Pancreas (tissue), 10 donors: Measurements from ENCODE around the gene RALGPS2. TPM values are rescaled to one million over a fixed set of nuclear protein-coding genes. Genes with fewer than 3 reads are reported as not detected.

Experiments
- ATAC-seq, 4 donors: fragments of 200-7000 bp; cut with Tn5 transposase; one replicate each; pipeline versions ENCODE4 v1.8.0 to v1.9.1; 2020; ENCODE audit warnings: mild to moderate bottlenecking in 4 of 4, moderate library complexity in 4 of 4
- DNase-seq, 6 donors: peaks; one replicate each; pipeline ENCODE4 v3.0.0-alpha.2; 2020
- FAIRE-seq: peaks from 2 replicates; lab custom pipeline; 2012; peaks lifted over from hg19 to GRCh38; lab: Jason Lieb, UNC
- H3K27ac ChIP-seq, 4 donors: fragments of 200-600 bp; sonication (generic); 1 replicate in 3 of 4; 2 replicates in 1 of 4; pipeline versions ENCODE4 v1.5.0 to v1.8.0; 2020
- H3K27me3 ChIP-seq, 4 donors: fragments of 200-600 bp; one replicate each; pipeline ENCODE4 v1.8.0; 2021
- H3K36me3 ChIP-seq, 3 donors: fragments of 200-600 bp; sonication (generic) in 1 of 3; one replicate each; pipeline versions ENCODE4 v1.5.0 to v1.8.0; 2020 to 2021
- H3K4me1 ChIP-seq, 3 donors: fragments of 200-600 bp; one replicate each; pipeline ENCODE4 v1.8.0; 2021
- H3K4me3 ChIP-seq, 4 donors: fragments of 200-600 bp; sonication (generic) in 2 of 4; one replicate each; pipeline versions ENCODE4 v1.5.0 to v1.8.0; 2020 to 2021
- H3K9me3 ChIP-seq, 4 donors: fragments of 200-600 bp; one replicate each; pipeline ENCODE4 v1.8.0; 2021
- WGBS, 2 donors: extraction: QIAGEN DNeasy Blood & Tissue Kit; methylation state at CpG; one replicate each; pipeline ENCODE4 v1.1.7; 2013; 5-methylcytosine and 5-hydroxymethylcytosine counted together
- intact Hi-C, 3 donors: fragments of 100-400 bp; cut with DNase I; formaldehyde crosslinking; loops; one replicate each; pipeline versions ENCODE4 v1.11.1 to v1.14.2; 2022
- polyA plus RNA-seq, 2 donors: library from polyadenylated mRNA; stranded (reverse); fragments of 200-250 nt; gene quantifications; one replicate each; pipeline ENCODE4 v1.2.3, GENCODE V29; 2013
- total RNA-seq, 6 donors: library from RNA; stranded (reverse); fragmentation: NEBNext Ultra II Directional in 4 of 6; extraction: Animal tissue kit (Norgen Biotek cat#: 25700) in 4 of 6; gene quantifications; one replicate each; pipeline versions ENCODE4 v1.2.1 to v1.2.4, GENCODE V29; 2021 to 2023
- TF ChIP-seq, protein P1 (sequence below), 4 donors: fragments of 200-600 bp; sonication (generic) in 3 of 4; IDR thresholded peaks; one replicate each; pipeline versions ENCODE4 v1.5.0 to v1.8.0; 2021; ENCODE audit warnings: antibody characterized with exemption in 4 of 4
- donor health status: healthy with polysubstance abuse.
- donor health status: DM: no; HTN: no; CAD: no; lungs with moderate emphysema.
- donor health status: DM: no; HTN: no; CAD: no.
- donor health status: control.
- donor health status: control.
- donor health status: Bipolar disorder and iron deficiency.
- donor health status: DM: yes; HTN: yes; CAD: no.
- donor health status: DM: no; HTN: no; CAD: no.
- donor health status: DM: no; HTN: no; CAD: no.
- donor health status: DM: yes; HTN: yes; CAD: no.

Gene RALGPS2
- total and polyA plus RNA-seq, 8 donors, result 1.9 to 11.6 (median 7.6) TPM

GRCh38 chr1:178718520-178718919 lies 6.5 kb upstream of the RALGPS2 start:
- intact Hi-C loops, result no loop called here
- TF ChIP-seq, protein P1, sequence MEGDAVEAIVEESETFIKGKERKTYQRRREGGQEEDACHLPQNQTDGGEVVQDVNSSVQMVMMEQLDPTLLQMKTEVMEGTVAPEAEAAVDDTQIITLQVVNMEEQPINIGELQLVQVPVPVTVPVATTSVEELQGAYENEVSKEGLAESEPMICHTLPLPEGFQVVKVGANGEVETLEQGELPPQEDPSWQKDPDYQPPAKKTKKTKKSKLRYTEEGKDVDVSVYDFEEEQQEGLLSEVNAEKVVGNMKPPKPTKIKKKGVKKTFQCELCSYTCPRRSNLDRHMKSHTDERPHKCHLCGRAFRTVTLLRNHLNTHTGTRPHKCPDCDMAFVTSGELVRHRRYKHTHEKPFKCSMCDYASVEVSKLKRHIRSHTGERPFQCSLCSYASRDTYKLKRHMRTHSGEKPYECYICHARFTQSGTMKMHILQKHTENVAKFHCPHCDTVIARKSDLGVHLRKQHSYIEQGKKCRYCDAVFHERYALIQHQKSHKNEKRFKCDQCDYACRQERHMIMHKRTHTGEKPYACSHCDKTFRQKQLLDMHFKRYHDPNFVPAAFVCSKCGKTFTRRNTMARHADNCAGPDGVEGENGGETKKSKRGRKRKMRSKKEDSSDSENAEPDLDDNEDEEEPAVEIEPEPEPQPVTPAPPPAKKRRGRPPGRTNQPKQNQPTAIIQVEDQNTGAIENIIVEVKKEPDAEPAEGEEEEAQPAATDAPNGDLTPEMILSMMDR (IDR thresholded peaks at IDR 0.05), result no peak
- DNase-seq (no peak), ATAC-seq (no peak), FAIRE-seq (no peak)
- 78 to 89% methylated on average over 1 of the region's 1 CpG for WGBS, 2 donors
- H3K27me3 ChIP-seq, result no peaks in the 10 kb centered on the region
- no peak overlapping the region for H3K27ac ChIP-seq
- no peaks in the 10 kb centered on the region for H3K9me3 ChIP-seq
- H3K4me1 ChIP-seq, result no peaks in the 10 kb centered on the region
- H3K4me3 ChIP-seq, result no peak overlapping the region
- H3K36me3 ChIP-seq, result no peaks in the 10 kb centered on the region

DNA sequence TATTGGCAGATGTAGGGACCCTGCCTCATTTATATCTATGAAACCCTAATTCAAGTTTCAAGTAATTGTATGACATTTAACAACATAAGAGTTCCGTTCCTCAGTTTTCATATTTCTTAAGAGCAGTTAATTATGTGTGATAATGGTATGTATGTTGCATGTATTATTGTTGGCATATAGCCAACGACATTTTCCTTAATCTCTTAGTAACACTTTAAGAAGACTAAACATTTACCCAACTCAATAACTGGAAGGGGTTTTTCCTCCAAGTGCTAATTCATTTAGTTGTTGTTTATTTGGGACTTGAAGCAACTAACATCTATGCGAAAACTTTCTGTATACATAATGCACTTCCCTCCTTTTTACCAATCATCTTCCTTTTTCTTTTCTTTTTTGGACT lies 1.5 kb upstream of the RALGPS2 start:
- Histone ChIP-seq H3K4me3 (no peak overlapping the region), H3K9me3 (no peaks in the 10 kb centered on the region), H3K36me3 (no peaks in the 10 kb centered on the region), H3K4me1 (peaks cover 0 to 14% (median 7%) of the 10 kb centered on the region in 3 donors), H3K27me3 (no peaks in the 10 kb centered on the region), H3K27ac (no peak overlapping the region)
- TF ChIP-seq, protein P1 (IDR thresholded peaks at IDR 0.05), result no peak
- no peak for DNase-seq
- no peak for ATAC-seq
- WGBS, 2 donors, result 66 to 67% methylated on average over 3 of the region's 3 CpGs
- intact Hi-C loops, result no loop called here
- no peak for FAIRE-seq

DNA sequence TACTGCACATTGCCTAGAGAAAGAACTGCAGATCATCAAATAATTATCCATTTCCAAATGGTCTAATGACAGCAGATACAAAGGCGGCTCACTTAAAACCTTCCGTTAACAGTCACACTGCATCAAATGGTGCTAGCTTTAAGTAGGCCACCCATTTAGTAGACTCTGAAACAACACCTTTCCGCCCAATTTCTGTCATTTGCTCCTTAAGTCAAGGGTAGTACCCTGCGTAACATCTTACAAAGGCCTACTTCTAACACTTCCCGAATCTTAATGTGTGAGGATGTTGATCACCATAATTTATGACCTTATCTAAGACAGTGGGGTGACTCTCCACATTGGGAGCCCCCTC lies 692 bp upstream of the RALGPS2 start:
- no peaks in the 10 kb centered on the region for H3K36me3 ChIP-seq
- peak overlapping the region; percentile 89 to 99 (median 92) for H3K4me3 ChIP-seq
- H3K4me1 ChIP-seq, result peaks cover 0 to 14% (median 7%) of the 10 kb centered on the region in 3 donors
- TF ChIP-seq, protein P1 (IDR thresholded peaks at IDR 0.05), result no peak
- H3K27me3 ChIP-seq, result no peaks in the 10 kb centered on the region
- ATAC-seq, result no peak
- 71 to 74% methylated on average over 5 of the region's 5 CpGs for WGBS, 2 donors
- no peak for FAIRE-seq
- no peaks in the 10 kb centered on the region for H3K9me3 ChIP-seq
- intact Hi-C loops, result no loop called here
- peak overlapping the region; percentile 80 to 98 (median 94) for H3K27ac ChIP-seq
- no peak for DNase-seq

DNA sequence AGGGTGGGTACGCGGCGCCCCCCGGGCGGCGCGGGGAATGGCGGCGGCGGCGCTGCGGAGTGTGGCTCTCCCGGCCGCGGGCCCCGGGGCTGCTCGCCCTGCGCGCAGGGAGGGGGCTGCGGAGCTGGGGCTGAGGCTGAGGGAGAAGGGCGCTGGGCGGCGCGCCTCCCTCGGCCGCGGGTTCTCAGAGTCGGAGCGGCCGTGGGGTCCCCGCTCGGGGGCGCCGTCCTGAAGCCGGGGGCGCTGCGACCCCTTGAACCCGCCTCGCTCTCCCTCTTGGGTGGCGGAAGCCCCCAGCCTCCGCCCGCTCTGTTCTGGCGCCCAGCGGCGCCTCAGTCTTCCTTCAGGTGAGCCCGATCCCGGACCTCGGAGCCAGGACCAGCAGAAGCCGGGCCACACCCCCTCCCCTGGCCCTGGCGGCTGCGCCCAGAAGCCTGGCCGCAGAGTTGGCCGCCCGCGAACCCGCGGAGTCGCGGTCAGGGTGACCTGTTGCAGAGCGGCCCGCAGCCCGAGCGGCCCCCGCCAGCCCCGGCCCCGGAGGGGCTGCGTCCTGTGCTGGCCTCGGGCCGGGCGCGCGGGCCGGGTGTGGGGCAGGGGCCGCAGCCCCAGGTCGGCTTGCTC lies 532 bp downstream of the RALGPS2 start:
- H3K36me3 ChIP-seq, result no peaks in the 10 kb centered on the region
- ATAC-seq (peak; percentile 53 to 73 (median 58)), FAIRE-seq (no peak), DNase-seq (peak; percentile 44 to 84 (median 64))
- WGBS, 2 donors, result 0 to 1% methylated on average over 56 to 75 of the region's 75 CpGs
- H3K27me3 ChIP-seq, result no peaks in the 10 kb centered on the region
- H3K4me1 ChIP-seq, result peaks cover 0 to 14% (median 7%) of the 10 kb centered on the region in 3 donors
- TF ChIP-seq, protein P1 (IDR thresholded peaks at IDR 0.05), result no peak
- intact Hi-C loops, result no loop called here
- H3K4me3 ChIP-seq, result peak overlapping the region; percentile 89 to 99 (median 92)
- peak overlapping the region; percentile 80 to 98 (median 94) for H3K27ac ChIP-seq
- no peaks in the 10 kb centered on the region for H3K9me3 ChIP-seq

DNA sequence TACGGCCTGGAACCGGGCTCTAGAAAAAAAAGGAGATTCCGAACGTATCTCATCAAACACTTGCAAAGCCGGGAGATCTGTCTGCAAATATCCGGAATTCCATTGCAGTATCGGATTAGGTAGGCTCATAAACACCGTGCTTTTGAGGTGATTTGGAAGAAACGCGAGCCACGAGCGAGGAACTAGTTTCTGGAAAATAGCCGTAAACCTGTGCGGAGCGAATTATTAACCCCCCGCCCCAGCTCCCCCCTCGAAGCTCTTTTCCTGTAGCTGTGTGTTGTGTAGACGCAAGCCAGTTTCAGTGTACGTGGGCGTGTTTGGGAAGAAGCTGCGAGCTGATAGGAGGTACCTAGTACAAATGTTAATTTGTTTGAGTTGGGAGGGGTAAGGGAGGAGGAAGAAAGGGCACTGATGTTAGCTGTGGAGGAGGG lies 1.1 kb downstream of the RALGPS2 start:
- ATAC-seq, result peak; percentile 86 to 93 (median 87)
- WGBS, 2 donors, result 0% methylated on average over 21 of the region's 21 CpGs
- Histone ChIP-seq H3K9me3 (no peaks in the 10 kb centered on the region), H3K27me3 (no peaks in the 10 kb centered on the region), H3K36me3 (no peaks in the 10 kb centered on the region), H3K4me1 (peaks cover 0 to 14% (median 7%) of the 10 kb centered on the region in 3 donors), H3K27ac (peak overlapping the region; percentile 80 to 98 (median 94)), H3K4me3 (peak overlapping the region; percentile 89 to 99 (median 92))
- TF ChIP-seq, protein P1 (IDR thresholded peaks at IDR 0.05), result no peak
- intact Hi-C loops, result no loop called here
- peak; percentile 68 to 90 (median 79) for DNase-seq
- peak; percentile 80 for FAIRE-seq
